PC-9 (cell line): ENCODE data around the gene CDCA5.

Experiments used
- CTCF ChIP-seq: fragments of 200-600 bp; sonication (generic); conservative IDR thresholded peaks from 2 replicates; pipeline ENCODE4 v1.6.1; 2017; ENCODE audit warnings: mixed run types, antibody characterized with exemption, mild to moderate bottlenecking, moderate library complexity
- EZH2 ChIP-seq: fragments of 200-600 bp; sonication (generic); IDR thresholded peaks from 2 replicates; pipeline ENCODE4 v1.8.0; 2017; ENCODE audit warnings: antibody characterized with exemption, low read depth

- TF ChIP-seq CTCF (no peak), EZH2 (no peak)
Measured at GRCh38 chr11:65057526-65057925, 26.3 kb downstream of the CDCA5 start.
